ENCODE results near the gene NBPF26.
"Not testable (repeated sequence)": the region's sequence is repeated elsewhere in the genome, so short reads cannot be mapped to it uniquely, and the experiment has no call there.

DNA sequence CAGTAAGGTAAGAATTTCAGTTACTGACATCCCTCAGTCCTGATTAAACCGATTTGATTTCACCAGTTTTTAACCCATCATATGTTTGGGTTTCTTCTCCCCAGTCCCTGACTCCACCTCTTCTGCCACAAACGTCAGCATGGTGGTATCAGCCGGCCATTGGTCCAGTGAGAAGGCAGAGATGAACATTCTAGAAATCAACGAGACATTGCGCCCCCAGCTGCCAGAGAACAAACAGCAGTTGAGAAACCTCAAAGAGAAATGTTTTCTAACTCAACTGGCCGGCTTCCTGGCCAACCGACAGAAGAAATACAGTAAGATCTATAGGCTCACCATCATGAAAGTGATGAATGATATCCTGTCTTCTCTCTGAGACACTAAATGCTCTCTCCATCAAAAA, 81.7 kb downstream of the NBPF26 start:
- TF ChIP-seq, protein P1, sequence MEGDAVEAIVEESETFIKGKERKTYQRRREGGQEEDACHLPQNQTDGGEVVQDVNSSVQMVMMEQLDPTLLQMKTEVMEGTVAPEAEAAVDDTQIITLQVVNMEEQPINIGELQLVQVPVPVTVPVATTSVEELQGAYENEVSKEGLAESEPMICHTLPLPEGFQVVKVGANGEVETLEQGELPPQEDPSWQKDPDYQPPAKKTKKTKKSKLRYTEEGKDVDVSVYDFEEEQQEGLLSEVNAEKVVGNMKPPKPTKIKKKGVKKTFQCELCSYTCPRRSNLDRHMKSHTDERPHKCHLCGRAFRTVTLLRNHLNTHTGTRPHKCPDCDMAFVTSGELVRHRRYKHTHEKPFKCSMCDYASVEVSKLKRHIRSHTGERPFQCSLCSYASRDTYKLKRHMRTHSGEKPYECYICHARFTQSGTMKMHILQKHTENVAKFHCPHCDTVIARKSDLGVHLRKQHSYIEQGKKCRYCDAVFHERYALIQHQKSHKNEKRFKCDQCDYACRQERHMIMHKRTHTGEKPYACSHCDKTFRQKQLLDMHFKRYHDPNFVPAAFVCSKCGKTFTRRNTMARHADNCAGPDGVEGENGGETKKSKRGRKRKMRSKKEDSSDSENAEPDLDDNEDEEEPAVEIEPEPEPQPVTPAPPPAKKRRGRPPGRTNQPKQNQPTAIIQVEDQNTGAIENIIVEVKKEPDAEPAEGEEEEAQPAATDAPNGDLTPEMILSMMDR (conservative IDR thresholded peaks at IDR 0.05 in 1 of 2, IDR thresholded peaks at IDR 0.05 in 1 of 2; ENCODE audit: extremely low read depth in 1 of 2, insufficient read depth in 1 of 2, low read depth in 1 of 2, low read length in 2 of 2): peak in 1 of 2 donors; percentile 14
- not testable (repeated sequence) for TF ChIP-seq EZH2 (IDR thresholded peaks at IDR 0.05; ENCODE audit: borderline replicate concordance, low read length)

All from mammary epithelial cell (primary cell).